HG03558 (cell line): ENCODE results near the gene FHAD1.

Experiments
- ATAC-seq: cut with Tn5 transposase; IDR thresholded peaks from one replicate; pipeline ENCODE4 v1.9.1; 2021; ENCODE audit warnings: moderate number of reproducible peaks; ENCODE audit not compliant: unreplicated experiment; ENCODE audit errors: extremely low read depth

Gene FHAD1

DNA sequence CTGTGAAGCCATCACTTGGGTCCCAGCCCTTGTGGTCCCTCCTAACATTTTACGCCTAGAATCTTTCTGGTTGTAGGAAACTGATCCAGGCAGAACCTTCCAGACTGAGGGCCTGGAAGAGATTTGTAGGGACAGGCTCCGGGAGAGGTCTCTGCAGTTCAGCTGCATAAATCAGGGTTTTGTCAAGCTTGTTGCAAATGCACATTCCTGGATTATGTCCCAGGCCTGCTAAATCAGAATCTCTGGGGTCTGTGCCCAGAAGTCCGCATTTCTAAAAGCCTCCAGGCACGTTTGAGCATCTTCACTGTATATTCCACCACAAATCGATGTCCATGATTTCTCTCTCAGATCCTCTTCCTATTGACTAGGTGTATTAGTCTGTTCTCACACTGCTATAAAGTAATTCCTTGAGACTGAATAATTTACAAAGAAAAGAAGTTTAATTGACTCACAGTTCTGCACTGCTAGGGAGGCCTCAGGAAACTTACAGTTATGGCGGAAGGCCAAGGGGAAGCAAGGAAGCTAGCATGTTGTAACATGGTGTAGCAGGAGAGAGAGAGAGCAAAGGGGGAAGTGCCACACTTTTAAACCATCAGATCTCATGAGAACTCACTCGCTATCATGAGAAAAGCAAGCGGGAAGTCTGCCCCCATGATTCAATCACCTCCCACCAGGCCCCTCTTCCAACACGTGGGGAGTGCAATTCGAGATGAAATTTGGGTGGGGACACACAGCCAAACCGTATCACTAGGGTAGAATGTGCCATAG lies 1.2 kb upstream of the FHAD1 start:
- no peak for ATAC-seq

GRCh38 chr1:15248216-15248615 lies 1.2 kb downstream of the FHAD1 start:
- no peak for ATAC-seq

DNA sequence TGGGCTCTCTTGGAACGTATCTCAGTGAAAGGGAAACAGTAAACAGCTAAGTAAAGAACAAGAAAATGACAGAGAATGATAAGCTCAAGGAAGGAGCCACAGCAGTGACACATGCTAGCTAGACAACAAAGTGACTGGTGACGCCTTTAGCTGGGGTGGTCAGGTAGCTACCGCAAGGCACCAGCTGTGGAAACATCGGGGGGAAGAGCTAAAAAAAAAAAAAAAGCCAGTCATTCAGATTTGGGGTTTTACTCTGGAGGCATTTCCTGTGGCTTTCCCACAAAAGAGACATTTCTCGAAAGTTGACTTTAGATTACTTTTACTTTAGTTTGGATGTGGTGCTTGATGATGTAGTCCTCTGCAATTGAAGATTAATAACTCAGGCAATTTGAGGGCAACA lies 2.1 kb downstream of the FHAD1 start:
- no peak for ATAC-seq

GRCh38 chr1:15251857-15252835 lies 5.1 kb downstream of the FHAD1 start:
- no peak for ATAC-seq

DNA sequence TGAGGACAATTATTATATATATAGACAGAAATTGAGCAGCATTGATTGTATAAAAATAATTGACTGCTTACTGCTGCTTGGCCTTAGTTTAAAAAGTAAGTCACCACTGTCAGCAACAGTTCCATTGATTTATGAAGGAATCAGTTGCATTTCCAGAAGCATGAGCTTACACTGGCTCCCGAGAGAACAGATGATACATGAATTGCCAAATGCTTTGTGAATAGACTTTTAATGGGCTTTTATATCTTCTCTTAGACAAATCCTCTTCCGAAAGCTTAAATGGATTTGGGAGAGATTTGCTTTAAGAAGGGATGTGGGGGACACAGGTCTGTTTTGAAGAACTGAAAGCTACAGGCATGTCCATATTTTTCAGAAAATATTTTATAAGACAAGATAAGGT lies 7.5 kb downstream of the FHAD1 start:
- ATAC-seq = no peak

GRCh38 chr1:15255582-15256149 lies 8.6 kb downstream of the FHAD1 start:
- no peak for ATAC-seq

DNA sequence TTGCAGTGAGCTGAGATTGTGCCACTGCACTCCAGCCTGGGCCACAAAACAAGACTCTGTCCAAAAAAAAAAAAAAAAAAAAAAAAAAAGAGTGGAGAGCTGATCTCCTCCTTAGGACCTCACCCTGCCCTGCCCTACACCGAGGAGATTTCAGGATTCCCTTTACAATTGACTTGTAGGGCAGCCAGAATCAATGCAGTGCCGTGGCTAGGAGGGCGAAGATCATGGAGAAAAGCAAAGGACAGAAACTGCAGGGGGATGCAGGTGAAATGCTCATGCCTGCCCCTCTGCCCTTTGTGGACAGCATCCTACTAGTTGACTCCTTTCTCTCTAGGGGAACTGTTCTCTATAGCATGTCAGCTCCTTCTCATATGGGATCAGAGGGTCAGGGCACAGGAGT lies 9.6 kb downstream of the FHAD1 start:
- ATAC-seq = no peak

- ATAC-seq = no peak
Measured at GRCh38 chr1:15257309-15257708, 10.3 kb downstream of the FHAD1 start.

- ATAC-seq = no peak
Measured at GRCh38 chr1:15258833-15259621, 12.0 kb downstream of the FHAD1 start.

DNA sequence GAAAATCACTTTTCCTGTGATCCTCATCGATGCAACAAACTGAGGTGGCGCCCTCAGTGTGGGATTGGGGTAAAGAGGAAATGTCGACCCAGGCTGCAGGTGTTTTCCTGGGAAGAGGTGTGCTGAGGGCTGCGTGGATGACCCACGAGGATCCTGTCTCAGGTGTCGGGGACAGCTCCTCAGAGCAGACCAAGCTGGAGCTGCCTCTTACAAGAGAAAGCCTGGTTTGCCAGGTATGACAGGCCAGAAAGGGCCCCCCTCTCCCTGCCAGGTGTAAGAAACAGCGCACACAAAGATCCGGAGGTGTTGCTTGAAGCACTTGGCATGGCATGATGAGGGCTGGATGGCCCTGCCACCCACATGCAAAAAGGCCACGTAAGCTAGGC lies 12.6 kb downstream of the FHAD1 start:
- ATAC-seq = no peak

- no peak for ATAC-seq
Measured at GRCh38 chr1:15260418-15261154, 13.6 kb downstream of the FHAD1 start.

GRCh38 chr1:15261155-15262002 lies 14.4 kb downstream of the FHAD1 start:
- ATAC-seq = no peak

DNA sequence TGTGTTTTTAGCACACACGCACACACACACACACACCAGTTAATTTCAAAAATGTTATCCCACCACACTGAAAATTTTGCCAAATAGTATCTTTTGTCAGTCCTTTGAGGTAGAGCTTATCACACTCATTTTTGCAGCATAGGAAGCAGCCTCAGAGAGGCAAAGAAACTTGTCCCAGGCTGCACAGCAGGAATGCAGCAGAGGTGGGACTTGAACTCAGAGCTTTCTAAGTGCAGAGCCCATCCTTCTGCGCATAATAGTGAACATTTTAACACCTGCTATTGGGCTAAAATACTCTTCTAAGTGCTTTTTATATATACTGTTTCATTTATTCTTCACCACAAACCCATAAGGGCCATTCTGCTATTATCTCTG lies 15.0 kb downstream of the FHAD1 start:
- no peak for ATAC-seq

DNA sequence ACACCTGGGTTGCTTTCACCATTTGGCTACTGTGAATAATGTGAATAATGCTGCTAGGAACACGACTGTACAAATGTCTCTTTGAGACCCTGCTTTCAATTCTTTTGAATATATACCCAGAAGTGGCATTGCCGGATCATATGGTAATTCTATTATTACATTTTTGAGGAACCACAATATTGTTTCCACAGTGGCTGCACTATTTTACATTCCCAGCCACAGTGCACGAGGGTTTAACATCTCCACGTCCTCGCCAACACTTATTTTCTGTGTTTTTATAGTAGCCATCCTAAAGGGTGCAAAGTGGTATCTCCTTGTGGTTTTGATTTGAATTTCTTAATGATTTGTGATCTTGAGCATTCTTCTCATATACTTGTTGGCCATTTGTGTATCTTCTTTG lies 15.7 kb downstream of the FHAD1 start:
- ATAC-seq = no peak

DNA sequence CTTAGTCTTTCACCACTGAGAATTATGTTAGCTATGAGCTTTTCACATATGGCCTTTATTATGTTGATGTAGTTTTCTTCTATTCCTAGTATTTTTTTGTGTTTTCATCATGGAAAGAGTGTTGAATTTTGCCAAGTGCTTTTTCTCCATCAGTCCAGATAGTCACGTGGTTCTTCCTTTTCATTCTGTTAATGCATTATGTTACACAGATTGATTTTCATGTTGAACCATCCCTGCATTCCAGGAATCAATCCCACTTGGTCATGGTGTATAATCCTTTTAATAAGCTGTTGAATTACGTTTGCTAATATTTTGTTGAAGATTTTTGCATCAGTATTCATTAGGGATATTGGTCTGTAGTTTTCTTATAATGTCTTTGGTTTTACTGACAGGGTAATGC lies 17.7 kb downstream of the FHAD1 start:
- no peak for ATAC-seq

DNA sequence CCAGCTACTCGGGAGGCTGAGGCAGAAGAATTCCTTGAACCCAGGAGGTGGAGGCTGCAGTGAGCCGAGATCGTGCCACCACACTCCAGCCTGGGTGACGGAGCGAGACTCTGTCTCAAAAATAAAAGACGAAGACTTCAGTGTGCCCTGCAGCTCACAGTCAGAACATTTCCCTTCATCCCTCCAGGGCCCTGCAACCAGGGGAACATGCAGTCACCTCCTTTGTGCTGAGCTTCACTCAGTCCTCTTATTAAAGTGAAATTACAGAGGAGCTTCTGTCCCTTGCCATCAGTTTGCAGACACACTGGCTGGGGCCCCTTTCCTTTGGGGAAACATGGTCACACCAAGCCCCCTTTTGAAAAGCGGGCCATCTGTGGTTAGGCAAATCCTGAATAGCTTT lies 24.2 kb downstream of the FHAD1 start:
- ATAC-seq = no peak

DNA sequence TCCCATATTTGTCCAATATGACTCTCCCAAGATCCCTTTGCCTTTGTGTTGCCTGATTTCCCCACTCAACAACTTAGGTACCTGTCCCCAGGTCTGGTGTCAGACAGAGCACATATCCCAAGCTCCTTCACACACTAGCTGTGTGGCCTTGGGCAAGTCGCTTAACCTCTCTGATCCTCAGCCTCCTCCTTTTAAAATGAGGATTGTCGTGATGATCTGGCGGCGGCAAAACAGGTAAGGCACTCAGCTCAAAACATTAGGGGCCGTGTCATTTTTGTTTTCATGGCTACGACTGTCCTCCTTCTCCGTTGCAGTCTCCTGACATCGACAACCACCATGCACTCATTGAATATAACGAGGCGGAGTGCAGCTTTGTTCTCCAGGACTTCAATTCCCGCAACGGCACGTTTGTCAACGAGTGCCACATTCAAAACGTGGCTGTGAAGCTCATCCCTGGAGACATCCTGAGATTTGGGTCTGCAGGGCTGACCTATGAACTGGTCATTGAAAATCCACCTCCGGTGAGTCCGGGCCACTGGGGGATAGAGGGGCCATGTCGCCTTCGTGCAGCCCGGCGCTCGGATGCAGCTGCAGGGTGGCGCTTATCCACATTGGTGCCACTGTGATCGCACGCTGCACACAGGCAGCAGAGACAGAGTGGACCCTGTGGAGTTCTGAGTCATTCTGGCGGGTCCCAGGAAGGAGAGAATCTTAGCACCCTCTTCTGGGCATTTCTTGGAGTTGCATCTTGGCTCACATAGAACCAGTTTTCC lies 25.2 kb downstream of the FHAD1 start:
- no peak for ATAC-seq

- no peak for ATAC-seq
Measured at GRCh38 chr1:15272782-15273127, 25.7 kb downstream of the FHAD1 start.
